ENCODE measurements around the gene SLC27A5.

- no peak for TF ChIP-seq POLR2AphosphoS5 (IDR thresholded peaks at IDR 0.05)
- TF ChIP-seq EP300 (IDR thresholded peaks at IDR 0.05): no peak
- no peak for TF ChIP-seq CTCF (IDR thresholded peaks at IDR 0.05)
Measured at GRCh38 chr19:58477130-58477529, 34.7 kb downstream of the SLC27A5 start.
